Measurements from ENCODE around the gene ATE1.

ATE1 gene

GRCh38 chr10:121721257-121721656, 206.6 kb downstream of the ATE1 start:
- DNase-seq = no peak
- no peaks in the 10 kb centered on the region for H3K27me3 ChIP-seq
- no peaks in the 10 kb centered on the region for H3K9me3 ChIP-seq
- H3K4me3 ChIP-seq (ENCODE audit: low read depth, low read length) = no peak overlapping the region
- no peaks in the 10 kb centered on the region for H3K4me1 ChIP-seq
- no peaks in the 10 kb centered on the region for H3K36me3 ChIP-seq
- no peak for TF ChIP-seq CTCF (IDR thresholded peaks at IDR 0.05; ENCODE audit: low read depth, low read length)

- TF ChIP-seq CTCF (IDR thresholded peaks at IDR 0.05; ENCODE audit: low read depth, low read length) = no peak
- Histone ChIP-seq H3K27me3 (no peaks in the 10 kb centered on the region), H3K9me3 (no peaks in the 10 kb centered on the region; the same call in 1 of the 2 replicates), H3K4me3 (ENCODE audit: low read depth, low read length) (no peak overlapping the region), H3K4me1 (peaks cover 3% of the 10 kb centered on the region), H3K36me3 (no peaks in the 10 kb centered on the region)
- DNase-seq = no peak
Measured at GRCh38 chr10:121715969-121716368, 211.9 kb downstream of the ATE1 start.

DNA sequence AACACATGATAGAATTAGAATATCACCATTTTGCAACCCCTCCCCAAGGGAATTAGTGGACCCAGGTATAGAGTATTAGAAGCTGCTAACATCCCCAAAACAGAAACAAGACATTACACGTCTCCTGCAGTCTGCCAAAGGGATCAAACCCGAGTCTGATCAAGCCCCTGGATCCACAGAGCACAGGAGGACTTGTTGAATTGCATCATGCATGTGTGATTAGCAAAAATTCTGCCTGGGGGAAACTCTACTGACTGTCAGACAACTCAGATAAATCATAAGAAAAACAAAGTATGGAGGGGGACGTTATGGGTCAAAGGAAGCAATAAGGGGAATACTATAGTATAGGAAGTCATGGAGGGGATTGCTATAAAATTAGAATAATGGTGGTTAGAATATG, 212.8 kb downstream of the ATE1 start:
- H3K4me1 ChIP-seq = peaks cover 12% of the 10 kb centered on the region
- DNase-seq = no peak
- TF ChIP-seq CTCF (IDR thresholded peaks at IDR 0.05; ENCODE audit: low read depth, low read length) = no peak
- H3K27me3 ChIP-seq = no peaks in the 10 kb centered on the region
- no peaks in the 10 kb centered on the region; the same call in 1 of the 2 replicates for H3K9me3 ChIP-seq
- no peaks in the 10 kb centered on the region for H3K36me3 ChIP-seq
- no peak overlapping the region for H3K4me3 ChIP-seq (ENCODE audit: low read depth, low read length)

DNA sequence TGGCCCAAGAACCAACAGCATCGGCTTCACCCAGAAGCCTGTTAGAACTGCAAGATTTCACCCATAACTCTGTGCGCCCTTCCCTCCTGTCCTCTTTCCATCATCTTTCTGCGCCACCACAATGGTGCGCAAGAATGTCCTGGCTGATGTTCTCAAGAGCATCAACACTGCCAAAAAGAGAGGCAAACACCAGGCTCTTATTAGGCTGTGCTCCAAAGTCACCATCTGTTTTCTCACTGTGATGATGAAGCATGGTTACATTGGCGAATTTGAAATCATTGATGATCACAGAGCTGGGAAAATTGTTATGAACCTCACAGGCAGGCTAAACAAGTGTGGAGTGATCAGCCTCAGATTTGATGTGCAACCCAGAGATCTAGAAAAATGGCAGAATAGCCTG, 214.3 kb downstream of the ATE1 start:
- Histone ChIP-seq H3K36me3 (no peaks in the 10 kb centered on the region), H3K9me3 (no peaks in the 10 kb centered on the region; the same call in 1 of the 2 replicates), H3K27me3 (no peaks in the 10 kb centered on the region), H3K4me1 (peaks cover 25% of the 10 kb centered on the region), H3K4me3 (ENCODE audit: low read depth, low read length) (no peak overlapping the region)
- no peak for TF ChIP-seq CTCF (IDR thresholded peaks at IDR 0.05; ENCODE audit: low read depth, low read length)
- DNase-seq = no peak

- H3K36me3 ChIP-seq = no peaks in the 10 kb centered on the region
- no peaks in the 10 kb centered on the region for H3K27me3 ChIP-seq
- TF ChIP-seq CTCF (IDR thresholded peaks at IDR 0.05; ENCODE audit: low read depth, low read length) = no peak
Measured at GRCh38 chr10:121710971-121711370, 216.9 kb downstream of the ATE1 start.

DNA sequence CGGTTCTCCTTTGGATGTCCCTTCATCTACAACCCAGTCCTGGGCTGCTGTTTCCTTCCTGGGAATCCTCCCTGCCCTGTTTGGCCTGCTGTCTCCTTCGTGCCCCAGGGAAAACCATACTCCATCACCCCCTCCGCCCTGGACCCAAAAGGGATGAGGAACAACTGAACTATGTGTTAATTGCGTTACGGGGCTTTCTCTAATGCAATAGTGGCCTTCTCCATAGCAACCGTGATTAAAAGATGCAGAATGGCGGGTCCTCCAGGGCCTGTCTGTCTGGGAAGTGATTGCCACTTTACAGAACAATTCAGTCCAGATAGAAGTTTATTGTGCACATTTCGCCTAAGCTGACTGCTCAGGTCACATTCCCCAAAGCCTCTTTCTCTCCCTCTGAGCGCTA, 217.6 kb downstream of the ATE1 start:
- no peak for TF ChIP-seq CTCF (IDR thresholded peaks at IDR 0.05; ENCODE audit: low read depth, low read length)
- H3K27me3 ChIP-seq = no peaks in the 10 kb centered on the region
- H3K4me3 ChIP-seq (ENCODE audit: low read depth, low read length) = peak overlapping the region; percentile 1; the same call in 1 of the 2 replicates
- H3K9me3 ChIP-seq = no peaks in the 10 kb centered on the region; the same call in 1 of the 2 replicates
- DNase-seq = peak; percentile 77
- H3K4me1 ChIP-seq = peaks cover 25% of the 10 kb centered on the region
- no peaks in the 10 kb centered on the region for H3K36me3 ChIP-seq

More at GRCh38 chr10:121710971-121711370, 216.9 kb downstream of the ATE1 start:
- Histone ChIP-seq H3K4me1 (peaks cover 25% of the 10 kb centered on the region), H3K9me3 (no peaks in the 10 kb centered on the region; the same call in 1 of the 2 replicates), H3K4me3 (ENCODE audit: low read depth, low read length) (no peak overlapping the region)
- no peak for DNase-seq

Data from BE2C (cell line).